ENCODE data around the gene RGL1. TPM values are rescaled to one million over a fixed set of nuclear protein-coding genes. Genes with fewer than 3 reads are reported as not detected.
"Not testable (repeated sequence)": the region's sequence is repeated elsewhere in the genome, so short reads cannot be mapped to it uniquely, and the experiment has no call there.

The RGL1 gene
- total and polyA plus RNA-seq, 8 donors: 0.58 to 22.2 (median 8.5) TPM

GRCh38 chr1:183780757-183781156, 24.2 kb upstream of the RGL1 start:
- TF ChIP-seq CTCF (IDR thresholded peaks at IDR 0.05) (no peak), POLR2AphosphoS5 (IDR thresholded peaks at IDR 0.05) (no peak), EP300 (IDR thresholded peaks at IDR 0.05) (no peak), POLR2A (IDR thresholded peaks at IDR 0.05) (no peak)
- intact Hi-C loops (cut with DNase I; ENCODE audit: low total_unique reads): no loop called here

GRCh38 chr1:183783342-183783741, 21.6 kb upstream of the RGL1 start:
- intact Hi-C loops (cut with DNase I; ENCODE audit: low total_unique reads): no loop called here
- H3K27ac ChIP-seq: no peak overlapping the region
- no peaks in the 10 kb centered on the region for H3K36me3 ChIP-seq
- H3K4me3 ChIP-seq: no peak overlapping the region
- peaks cover 0 to 18% (median 0%) of the 10 kb centered on the region in 4 donors for H3K4me1 ChIP-seq
- TF ChIP-seq POLR2A (IDR thresholded peaks at IDR 0.05): no peak
- no peak for TF ChIP-seq EP300 (IDR thresholded peaks at IDR 0.05)
- no peak for TF ChIP-seq POLR2AphosphoS5 (IDR thresholded peaks at IDR 0.05)
- no peak for DNase-seq
- no peaks in the 10 kb centered on the region for H3K9me3 ChIP-seq
- no peaks in the 10 kb centered on the region for H3K27me3 ChIP-seq

More at GRCh38 chr1:183780757-183781156, 24.2 kb upstream of the RGL1 start:
- Histone ChIP-seq H3K4me3 (no peak overlapping the region), H3K4me1 (peaks cover 0 to 18% (median 0%) of the 10 kb centered on the region in 4 donors), H3K27me3 (no peaks in the 10 kb centered on the region), H3K36me3 (no peaks in the 10 kb centered on the region), H3K9me3 (no peaks in the 10 kb centered on the region), H3K27ac (no peak overlapping the region)
- DNase-seq: no peak
- 76 to 98% (median 89%) methylated on average over 2 of the region's 2 CpGs for WGBS, 5 donors

GRCh38 chr1:183783767-183784637, 20.9 kb upstream of the RGL1 start:
- intact Hi-C loops (cut with DNase I; ENCODE audit: low total_unique reads): no loop called here
- 56 to 68% (median 63%) methylated on average over 6 of the region's 6 CpGs for WGBS, 5 donors
- Histone ChIP-seq H3K4me1 (peaks cover 0 to 18% (median 0%) of the 10 kb centered on the region in 4 donors), H3K27ac (peak overlapping the region in 1 of 5 donors; percentile 0), H3K36me3 (no peaks in the 10 kb centered on the region), H3K9me3 (no peaks in the 10 kb centered on the region), H3K27me3 (no peaks in the 10 kb centered on the region), H3K4me3 (no peak overlapping the region)
- TF ChIP-seq CTCF (IDR thresholded peaks at IDR 0.05) (no peak), POLR2A (IDR thresholded peaks at IDR 0.05) (no peak), POLR2AphosphoS5 (IDR thresholded peaks at IDR 0.05) (no peak)
- peak; percentile 65 to 81 for DNase-seq

GRCh38 chr1:183785921-183786320, 19.0 kb upstream of the RGL1 start:
- H3K4me1 ChIP-seq: peaks cover 0 to 18% (median 0%) of the 10 kb centered on the region in 4 donors
- intact Hi-C loops (cut with DNase I; ENCODE audit: low total_unique reads); DNase-seq; H3K36me3 ChIP-seq; H3K9me3 ChIP-seq; H3K4me3 ChIP-seq; H3K27me3 ChIP-seq; H3K27ac ChIP-seq: not testable (repeated sequence)
- 91 to 97% (median 97%) methylated on average over 3 of the region's 3 CpGs for WGBS, 5 donors

GRCh38 chr1:183787704-183788103, 17.2 kb upstream of the RGL1 start:
- H3K27ac ChIP-seq: no peak overlapping the region
- intact Hi-C loops (cut with DNase I; ENCODE audit: low total_unique reads): no loop called here
- H3K36me3 ChIP-seq: no peaks in the 10 kb centered on the region
- TF ChIP-seq CTCF (IDR thresholded peaks at IDR 0.05) (no peak), EP300 (IDR thresholded peaks at IDR 0.05) (no peak), POLR2A (IDR thresholded peaks at IDR 0.05) (no peak), POLR2AphosphoS5 (IDR thresholded peaks at IDR 0.05) (no peak)
- DNase-seq: no peak
- 73 to 86% (median 81%) methylated on average over 2 of the region's 2 CpGs for WGBS, 5 donors
- H3K27me3 ChIP-seq: no peaks in the 10 kb centered on the region
- H3K4me1 ChIP-seq: peaks cover 0 to 18% (median 0%) of the 10 kb centered on the region in 4 donors
- H3K4me3 ChIP-seq: no peak overlapping the region
- no peaks in the 10 kb centered on the region for H3K9me3 ChIP-seq
